ENCODE results near the gene RNF151. TPM values are rescaled to one million over a fixed set of nuclear protein-coding genes. Genes with fewer than 3 reads are reported as not detected.

Gene RNF151
- total RNA-seq, 1 donor from 2014 or later = 0.27 TPM

- intact Hi-C loops (cut with micrococcal nuclease) = no loop called here
These were observed 28.3 kb upstream of the RNF151 start for GRCh38 chr16:1938316-1938715.

- intact Hi-C loops (cut with micrococcal nuclease) = no loop called here
These were observed 27.7 kb upstream of the RNF151 start for GRCh38 chr16:1938910-1939309.

DNA sequence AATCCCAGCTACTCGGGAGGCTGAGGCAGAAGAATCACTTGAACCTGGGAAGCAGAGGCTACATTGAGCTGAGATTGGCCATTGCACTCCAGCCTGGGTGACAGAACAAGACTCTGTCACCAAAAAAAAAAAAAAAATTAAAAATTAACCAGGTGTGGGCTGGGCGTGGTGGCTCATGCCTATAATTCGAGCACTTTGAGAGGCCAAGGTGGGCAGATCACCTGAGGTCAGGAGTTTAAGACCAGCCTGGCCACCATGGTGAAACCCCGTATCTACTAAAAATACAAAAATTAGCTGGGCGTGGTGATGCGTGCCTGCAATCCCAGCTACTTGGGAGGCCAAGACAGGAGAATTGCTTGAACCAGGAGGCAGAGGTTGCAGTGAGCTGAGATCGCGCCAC, 26.8 kb upstream of the RNF151 start:
- intact Hi-C loops (cut with micrococcal nuclease) = loop anchor here (5.0 kb wide), 2 partner anchors 78 to 1298 kb away; partner anchors contain the start of gene MCRIP2

GRCh38 chr16:1940273-1941161, 26.1 kb upstream of the RNF151 start:
- intact Hi-C loops (cut with micrococcal nuclease) = loop anchor here (5.0 kb wide), 2 partner anchors 78 to 1298 kb away; partner anchors contain the start of gene MCRIP2

DNA sequence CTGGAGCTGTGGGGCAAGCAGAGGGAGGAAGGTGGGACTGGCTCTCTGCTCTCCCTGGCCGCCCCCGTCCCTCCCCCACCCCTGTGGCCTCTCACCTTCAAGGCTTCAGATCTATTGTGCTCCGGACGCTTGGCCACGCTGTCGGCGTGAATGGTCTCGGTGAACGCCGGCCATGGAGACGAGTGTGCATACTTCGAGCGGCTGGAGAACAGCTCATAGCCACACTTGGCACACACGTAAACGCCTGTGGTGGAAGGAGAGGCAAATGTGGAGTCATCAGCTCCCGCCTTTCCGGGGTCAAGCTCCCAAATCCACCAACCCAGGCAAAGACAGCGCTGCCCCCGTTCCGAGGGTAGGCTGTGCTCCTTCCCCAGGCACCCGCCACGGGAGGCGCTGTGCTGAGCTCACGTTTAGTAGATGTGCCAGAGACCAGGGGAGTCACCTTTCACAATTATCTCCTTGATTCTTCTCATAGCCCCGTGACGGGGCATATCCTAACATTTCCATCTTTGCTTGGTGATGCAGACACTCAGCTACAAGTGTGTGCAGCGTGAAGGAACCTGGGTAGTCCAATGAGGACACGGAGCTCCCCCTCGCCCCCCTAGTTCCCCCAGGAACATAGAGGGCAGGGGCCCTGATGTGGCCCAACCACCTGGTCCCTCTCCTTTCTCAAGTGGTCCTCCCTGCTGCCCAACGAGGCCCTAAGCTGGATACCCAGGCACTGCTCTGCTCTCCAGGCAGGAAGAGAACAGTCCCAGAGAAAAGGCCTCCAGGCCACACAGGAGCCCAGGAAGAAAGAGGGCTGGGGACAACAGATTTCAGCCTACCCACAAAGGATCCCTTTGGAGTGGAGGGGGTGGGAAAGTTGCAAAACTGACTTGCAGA, 25.3 kb upstream of the RNF151 start:
- intact Hi-C loops (cut with micrococcal nuclease) = loop anchor here (2.0 to 5.0 kb wide), 3 partner anchors 13 to 1299 kb away; partner anchors contain the start of gene MCRIP2

DNA sequence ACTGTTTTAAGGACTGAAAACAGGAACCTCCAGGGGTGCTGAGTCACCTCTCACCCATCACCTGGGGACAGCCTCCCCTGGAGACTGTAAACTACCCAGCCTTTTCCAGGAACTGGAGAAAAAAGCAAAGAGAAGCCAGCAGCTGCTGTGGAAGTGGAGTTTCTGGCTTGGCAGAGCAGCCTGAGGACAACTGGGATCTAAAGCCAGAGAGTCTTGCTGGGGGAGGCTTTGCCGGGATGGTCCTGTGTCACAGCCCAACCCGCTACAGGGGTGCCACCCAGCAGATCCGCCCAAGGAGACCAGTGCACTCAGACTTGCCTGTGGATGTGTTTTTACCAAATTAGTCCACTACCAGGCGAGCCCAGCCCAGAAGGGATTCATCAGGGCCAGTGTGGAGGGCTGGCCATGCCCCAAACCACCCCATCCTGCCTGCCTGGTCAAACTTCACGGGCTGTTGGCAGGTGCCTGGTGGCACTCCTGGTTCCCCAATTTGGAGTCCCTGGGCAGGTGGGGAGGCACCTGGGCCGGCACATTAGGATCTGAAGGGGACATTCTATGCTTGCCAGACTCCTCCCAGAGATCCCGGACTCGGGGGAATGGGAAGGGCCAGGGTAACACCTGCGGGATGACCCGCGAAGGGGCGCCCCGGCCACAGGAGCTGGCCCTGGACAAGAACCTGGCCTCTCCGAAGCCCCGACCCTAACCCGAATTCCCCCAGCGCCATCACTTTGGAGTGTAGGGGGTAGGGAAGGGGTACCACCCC, 24.4 kb upstream of the RNF151 start:
- intact Hi-C loops (cut with micrococcal nuclease) = loop anchor here (2.0 to 5.0 kb wide), 3 partner anchors 13 to 1300 kb away; partner anchors contain the start of gene MCRIP2

- intact Hi-C loops (cut with micrococcal nuclease) = loop anchor here (1.0 to 5.0 kb wide), 13 partner anchors 14 to 1301 kb away; partner anchors contain the start of genes HAGH, MCRIP2, MEIOB and MLST8
These were observed 23.6 kb upstream of the RNF151 start, which contains the start of gene MSRB1 for GRCh38 chr16:1942810-1943726. MSRB1 (minus strand) TSS chr16:1943199; CDS start chr16:1943156, 43 bp downstream.

DNA sequence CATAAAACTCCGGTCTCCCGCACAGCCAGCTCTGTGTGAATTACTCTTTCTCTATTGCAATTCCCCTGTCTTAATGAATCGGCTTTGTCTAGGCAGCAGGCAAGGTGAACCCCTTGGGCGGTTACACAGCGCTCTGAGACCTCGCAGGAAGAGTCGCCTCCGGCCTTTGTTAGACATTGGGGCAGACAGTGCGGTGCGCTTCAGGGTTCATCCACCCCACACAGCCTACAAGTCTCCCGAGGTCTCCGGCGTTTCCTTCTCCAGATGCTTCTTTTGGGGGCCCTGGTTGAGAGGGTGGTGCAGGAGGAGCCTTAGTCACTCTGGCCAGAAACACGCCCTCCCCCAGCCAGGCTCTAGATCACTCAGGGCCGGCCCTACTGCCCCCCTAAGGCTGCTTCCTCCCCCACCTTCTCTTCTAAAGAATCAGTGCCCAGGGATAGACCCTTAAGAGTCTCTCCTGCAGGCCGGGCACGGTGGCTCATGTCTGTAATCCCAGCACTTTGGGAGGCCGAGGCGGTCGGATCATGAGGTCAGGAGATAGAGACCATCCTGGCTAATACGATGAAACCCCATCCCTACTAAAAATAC, 21.9 kb upstream of the RNF151 start:
- intact Hi-C loops (cut with micrococcal nuclease) = loop anchor here (5.0 kb wide), 2 partner anchors 82 to 1302 kb away; partner anchors contain the start of gene MCRIP2

- intact Hi-C loops (cut with micrococcal nuclease) = no loop called here
These were observed 20.9 kb upstream of the RNF151 start for GRCh38 chr16:1945559-1946391.

DNA sequence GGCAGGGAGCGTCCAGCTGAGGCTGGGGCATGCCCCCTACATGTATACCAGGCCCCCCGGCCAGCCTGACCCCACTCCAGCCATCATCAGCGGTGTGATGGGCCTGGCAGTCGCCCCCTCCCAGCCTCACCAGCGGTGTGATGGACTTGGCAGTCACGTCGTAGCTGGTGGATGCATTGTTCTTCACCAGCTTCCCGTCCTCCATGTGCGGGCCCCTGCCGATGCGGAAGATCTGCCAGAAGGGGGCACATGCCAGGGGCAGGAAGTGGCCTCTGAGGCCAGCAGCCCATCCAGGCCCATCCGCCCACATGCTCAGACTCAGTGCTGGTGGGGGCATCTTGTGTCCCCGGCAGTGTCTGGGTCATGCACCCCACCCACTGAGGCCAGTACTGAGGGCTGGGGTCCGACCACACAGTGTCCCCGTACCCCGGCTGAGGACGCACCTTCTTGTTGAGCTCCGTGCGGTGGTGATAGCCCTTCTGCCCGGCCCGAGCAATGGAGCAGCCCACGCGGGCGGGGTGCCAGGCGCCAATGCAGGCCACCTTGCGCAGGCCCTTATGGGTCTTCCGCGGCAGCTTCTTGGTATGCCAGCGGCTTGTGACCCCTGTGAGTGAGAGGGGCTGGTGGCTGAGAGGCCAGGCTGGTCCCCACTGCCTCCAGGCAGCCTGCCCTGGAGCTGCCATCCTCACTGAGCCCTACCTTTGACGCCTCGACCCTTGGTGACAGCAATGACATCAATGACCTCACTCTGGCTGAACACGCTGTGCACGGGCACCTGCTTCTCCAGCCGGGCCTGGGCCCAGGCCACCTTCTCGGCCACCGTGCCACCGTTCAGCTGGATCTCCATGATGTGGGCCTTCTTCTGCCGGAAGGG, 19.9 kb upstream of the RNF151 start:
- intact Hi-C loops (cut with micrococcal nuclease) = no loop called here

- intact Hi-C loops (cut with micrococcal nuclease) = no loop called here
These were observed 19.3 kb upstream of the RNF151 start for GRCh38 chr16:1947369-1947670.

DNA sequence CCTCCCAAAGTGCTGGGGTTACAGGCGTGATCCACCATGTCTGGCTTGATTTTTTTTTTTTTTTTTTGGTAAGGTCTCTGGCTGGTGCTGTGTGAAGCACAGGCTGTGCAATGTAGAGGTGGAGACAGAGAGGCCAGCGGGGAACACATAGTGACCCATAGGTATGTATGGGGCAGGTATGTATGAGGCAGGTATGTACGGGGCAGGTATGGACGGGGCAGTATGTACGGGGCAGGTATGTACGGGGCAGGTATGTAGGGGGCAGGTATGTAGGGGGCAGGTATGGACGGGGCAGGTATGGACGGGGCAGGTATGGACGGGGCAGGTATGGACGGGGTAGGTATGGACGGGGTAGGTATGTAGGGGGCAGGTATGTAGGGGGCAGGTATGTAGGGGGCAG, 17.1 kb upstream of the RNF151 start:
- intact Hi-C loops (cut with micrococcal nuclease) = no loop called here

GRCh38 chr16:1950047-1950446, 16.6 kb upstream of the RNF151 start:
- intact Hi-C loops (cut with micrococcal nuclease) = no loop called here

GRCh38 chr16:1950559-1950958, 16.1 kb upstream of the RNF151 start:
- intact Hi-C loops (cut with micrococcal nuclease) = no loop called here

- intact Hi-C loops (cut with micrococcal nuclease) = no loop called here
These were observed 12.9 kb upstream of the RNF151 start for GRCh38 chr16:1953734-1954133.

DNA sequence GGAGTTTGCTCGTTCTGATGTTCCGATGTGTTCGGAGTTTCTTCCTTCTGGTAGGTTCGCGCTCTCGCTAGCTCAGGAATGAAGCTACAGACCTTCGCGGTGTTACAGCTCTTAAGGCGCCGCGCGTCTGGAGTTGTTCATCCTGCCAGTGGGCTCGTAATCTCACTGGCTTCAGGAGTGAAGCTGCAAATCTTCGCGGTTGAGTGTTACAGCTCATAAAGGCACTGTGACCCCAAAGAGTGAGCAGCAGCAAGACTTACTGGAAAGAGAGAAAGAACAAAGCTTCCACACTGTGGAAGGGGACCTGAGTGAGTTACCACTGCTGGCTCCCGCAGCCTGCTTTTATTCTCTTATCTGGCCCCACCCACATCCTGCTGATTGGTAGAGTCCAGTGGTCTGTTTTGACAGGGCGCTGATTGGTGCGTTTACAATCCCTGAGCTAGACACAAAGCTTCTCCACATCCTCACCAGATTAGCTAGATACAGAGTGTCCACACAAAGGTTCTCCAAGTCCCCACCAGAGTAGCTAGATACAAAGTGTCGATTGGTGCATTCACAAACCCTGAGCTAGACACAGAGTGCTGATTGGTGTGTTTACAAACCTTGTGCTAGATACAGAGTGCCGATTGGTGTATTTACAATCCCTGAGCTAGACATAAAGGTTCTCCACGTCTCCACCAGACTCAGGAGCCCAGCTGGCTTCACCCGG, 9.1 kb upstream of the RNF151 start:
- intact Hi-C loops (cut with micrococcal nuclease) = loop anchor here (2.0 kb wide), 1 partner anchor 15 kb away; the partner anchor contains the start of gene TBL3

DNA sequence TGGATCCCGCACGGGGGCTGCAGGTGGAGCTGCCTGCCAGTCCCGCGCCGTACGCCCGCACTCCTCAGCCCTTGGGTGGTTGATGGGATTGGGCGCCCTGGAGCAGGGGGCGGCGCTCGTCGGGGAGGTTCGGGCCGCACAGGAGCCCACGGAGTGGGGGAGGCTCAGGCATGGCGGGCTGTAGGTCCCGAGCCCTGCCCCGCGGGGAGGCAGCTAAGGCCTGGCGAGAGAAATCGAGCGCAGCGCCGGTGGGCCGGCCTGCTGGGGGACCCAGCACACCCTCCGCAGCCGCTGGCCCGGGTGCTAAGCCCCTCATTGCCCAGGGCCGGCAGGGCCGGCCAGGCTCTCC, 8.5 kb upstream of the RNF151 start:
- intact Hi-C loops (cut with micrococcal nuclease) = loop anchor here (2.0 kb wide), 1 partner anchor 15 kb away; the partner anchor contains the start of gene TBL3
